MM.1S (cell line): ENCODE results near the gene MAN1C1.

Experiments
- DNase-seq: peaks from one replicate; pipeline ENCODE4 v3.0.0-alpha.2; 2015
- H2AFZ ChIP-seq: fragments of 300-600 bp; sonication (generic); 2 replicates; pipeline ENCODE4 v1.6.0; 2016; ENCODE audit warnings: antibody characterized with exemption, low read length
- H3F3A ChIP-seq: fragments of 300-600 bp; sonication (generic); 2 replicates; pipeline ENCODE4 v1.6.1; 2016; ENCODE audit warnings: mild to moderate bottlenecking, antibody characterized with exemption, low read length, moderate library complexity, mixed read lengths; ENCODE audit not compliant: insufficient read depth
- H3K27ac ChIP-seq: fragments of 300-600 bp; sonication (generic); 2 replicates; pipeline ENCODE4 v1.5.1; 2016; ENCODE audit warnings: mild to moderate bottlenecking, low read length
- H3K27me3 ChIP-seq: fragments of 300-600 bp; sonication (generic); replicated peaks from 2 replicates; pipeline ENCODE4 v1.6.0; 2016; ENCODE audit warnings: low read length; ENCODE audit not compliant: insufficient read depth
- H3K36me3 ChIP-seq: fragments of 300-600 bp; sonication (generic); replicated peaks from 2 replicates; pipeline ENCODE4 v1.6.1; 2016; ENCODE audit warnings: mild to moderate bottlenecking, low read length, mixed read lengths; ENCODE audit not compliant: insufficient read depth
- H3K4me1 ChIP-seq: fragments of 300-600 bp; sonication (generic); 2 replicates; pipeline ENCODE4 v1.6.1; 2016; ENCODE audit warnings: low read length, mixed read lengths
- H3K4me2 ChIP-seq: fragments of 300-600 bp; sonication (generic); 2 replicates; pipeline ENCODE4 v1.6.0; 2016; ENCODE audit warnings: low read depth, low read length
- H3K4me3 ChIP-seq: fragments of 300-600 bp; sonication (generic); 2 replicates; pipeline ENCODE4 v1.5.1; 2016; ENCODE audit warnings: low read length, mixed read lengths
- H3K79me2 ChIP-seq: fragments of 300-600 bp; sonication (generic); 2 replicates; pipeline ENCODE4 v1.6.1; 2016; ENCODE audit warnings: mixed run types, low read length, mixed read lengths
- H3K9ac ChIP-seq: fragments of 300-600 bp; sonication (generic); 2 replicates; pipeline ENCODE4 v1.6.1; 2016; ENCODE audit warnings: low read length, mixed read lengths
- H3K9me2 ChIP-seq: fragments of 300-600 bp; sonication (generic); replicated peaks from 2 replicates; pipeline ENCODE4 v1.6.1; 2016; ENCODE audit warnings: mild to moderate bottlenecking, low read length, mixed read lengths; ENCODE audit not compliant: insufficient read depth
- H3K9me3 ChIP-seq: fragments of 300-600 bp; sonication (generic); replicated peaks from 2 replicates; pipeline ENCODE4 v1.6.1; 2016; ENCODE audit warnings: mild to moderate bottlenecking, low read length, mixed read lengths; ENCODE audit not compliant: insufficient read depth
- H4K20me1 ChIP-seq: fragments of 300-600 bp; sonication (generic); 2 replicates; pipeline ENCODE4 v1.6.1; 2016; ENCODE audit warnings: mild to moderate bottlenecking, low read length, moderate library complexity, mixed read lengths; ENCODE audit not compliant: insufficient read depth
- CTCF ChIP-seq: fragments of 300-600 bp; sonication (generic); IDR thresholded peaks from 2 replicates; pipeline ENCODE4 v1.5.1; 2016; ENCODE audit warnings: antibody characterized with exemption, low read length, mixed read lengths
- EZH2 ChIP-seq: fragments of 300-600 bp; sonication (generic); optimal IDR thresholded peaks from 2 replicates; pipeline ENCODE3; 2017; ENCODE audit warnings: low read depth, mild to moderate bottlenecking, antibody characterized with exemption, low read length, mixed read lengths
- EZH2phosphoT487 ChIP-seq: fragments of 300-600 bp; sonication (generic); IDR thresholded peaks from 2 replicates; pipeline ENCODE4 v1.6.1; 2018; ENCODE audit warnings: antibody characterized with exemption, low read length

The MAN1C1 gene

GRCh38 chr1:25796811-25797458 lies 180.3 kb downstream of the MAN1C1 start:
- Histone ChIP-seq H3K4me2 (peak overlapping the region; percentile 9; the same call in 1 of the 2 replicates), H3K27ac (no peak overlapping the region), H3K9ac (no peak overlapping the region), H3K36me3 (no peaks in the 10 kb centered on the region), H3K4me1 (peaks cover 6% of the 10 kb centered on the region), H3K9me3 (no peaks in the 10 kb centered on the region), H3K4me3 (no peak overlapping the region), H3K79me2 (no peaks in the 10 kb centered on the region), H3K27me3 (no peaks in the 10 kb centered on the region), H4K20me1 (no peaks in the 10 kb centered on the region), H3K9me2 (no peaks in the 10 kb centered on the region), H3F3A (no peaks in the 10 kb centered on the region), H2AFZ (0 out of 2 replicates have a peak overlapping the region, but pooled peaks have one; percentile 46)
- TF ChIP-seq EZH2 (no peak), CTCF (peak; percentile 76), EZH2phosphoT487 (no peak)
- DNase-seq, result peak; percentile 61

- Histone ChIP-seq H2AFZ (no peak overlapping the region), H3K9me3 (no peaks in the 10 kb centered on the region), H3F3A (no peaks in the 10 kb centered on the region), H4K20me1 (no peaks in the 10 kb centered on the region), H3K4me1 (peaks cover 10% of the 10 kb centered on the region), H3K79me2 (no peaks in the 10 kb centered on the region), H3K9me2 (no peaks in the 10 kb centered on the region), H3K4me2 (no peak overlapping the region), H3K9ac (no peak overlapping the region), H3K4me3 (no peak overlapping the region), H3K27ac (no peak overlapping the region), H3K27me3 (no peaks in the 10 kb centered on the region), H3K36me3 (no peaks in the 10 kb centered on the region)
- DNase-seq, result peak; percentile 21
- peak; percentile 44 for TF ChIP-seq CTCF
- no peak for TF ChIP-seq EZH2
- no peak for TF ChIP-seq EZH2phosphoT487
Observed at GRCh38 chr1:25797939-25798338, 181.3 kb downstream of the MAN1C1 start.

GRCh38 chr1:25798666-25799351 lies 182.2 kb downstream of the MAN1C1 start:
- Histone ChIP-seq H3K4me1 (peaks cover 14% of the 10 kb centered on the region), H2AFZ (no peak overlapping the region), H3F3A (no peaks in the 10 kb centered on the region; the same call in 1 of the 2 replicates), H3K4me3 (no peak overlapping the region), H3K4me2 (no peak overlapping the region), H3K27me3 (no peaks in the 10 kb centered on the region), H3K36me3 (no peaks in the 10 kb centered on the region), H3K9ac (no peak overlapping the region), H3K9me2 (no peaks in the 10 kb centered on the region), H3K9me3 (no peaks in the 10 kb centered on the region), H3K79me2 (no peaks in the 10 kb centered on the region), H4K20me1 (no peaks in the 10 kb centered on the region), H3K27ac (no peak overlapping the region)
- no peak for DNase-seq
- TF ChIP-seq CTCF, result no peak
- no peak for TF ChIP-seq EZH2
- TF ChIP-seq EZH2phosphoT487, result no peak
